HEK293 (cell line): ENCODE data around the gene BFSP2.

Source experiments
- CTCF ChIA-PET: fragments of 350-600 bp; formaldehyde crosslinking; extraction: SDS; loops from one replicate; lab custom pipeline; 2021; ENCODE audit warnings: antibody characterized with exemption; lab: Yijun Ruan, JAX
- POLR2A ChIA-PET: fragments of 300-600 bp; formaldehyde crosslinking; extraction: SDS; loops from one replicate; lab custom pipeline; 2020; ENCODE audit warnings: antibody characterized with exemption, inconsistent platforms; lab: Yijun Ruan, JAX
- H3K27ac ChIP-seq: fragments of 200-500 bp; sonication (Bioruptor generic); 2 replicates; pipeline ENCODE4 v1.5.1; 2014; ENCODE audit warnings: low read depth, low read length, control low read depth, inconsistent platforms; ENCODE audit errors: extremely low read depth
- H3K36me3 ChIP-seq, 2 experiments: fragments of 200-500 bp in 1 of 2; sonication (Bioruptor generic) in 1 of 2; 1 replicate in 1 of 2; 2 replicates in 1 of 2; pipeline ENCODE4 v1.5.1; 2014 to 2017; ENCODE audit warnings: inconsistent platforms in 2 of 2, low read length in 2 of 2; ENCODE audit not compliant: control insufficient read depth in 2 of 2, insufficient read depth in 1 of 2
- H3K4me1 ChIP-seq: fragments of 200-500 bp; sonication (Bioruptor generic); 2 replicates; pipeline ENCODE4 v1.5.1; 2014; ENCODE audit warnings: mild to moderate bottlenecking, low read length, inconsistent platforms; ENCODE audit not compliant: control insufficient read depth, insufficient read depth
- H3K4me3 ChIP-seq: 2 replicates; pipeline ENCODE4 v1.5.1; 2011; ENCODE audit warnings: low read depth, mild to moderate bottlenecking, control low read depth, low read length, moderate library complexity
- H3K9me3 ChIP-seq: fragments of 200-500 bp; sonication (Bioruptor generic); 2 replicates; pipeline ENCODE4 v1.5.1; 2014; ENCODE audit warnings: low read depth, low read length, inconsistent platforms; ENCODE audit not compliant: control insufficient read depth, insufficient read depth
- BCL11B ChIP-seq: fragments of 450-650 bp; formaldehyde crosslinking; IDR thresholded peaks from 2 replicates; pipeline ENCODE4 v1.5.1; 2016; ENCODE audit warnings: low read depth, missing biosample characterization, missing genetic modification characterization
- OSR2 ChIP-seq: fragments of 450-650 bp; formaldehyde crosslinking; IDR thresholded peaks from 2 replicates; pipeline ENCODE4 v1.5.1; 2016; ENCODE audit warnings: missing biosample characterization, missing genetic modification characterization
- ZNF132 ChIP-seq: fragments of 450-650 bp; formaldehyde crosslinking; IDR thresholded peaks from 2 replicates; pipeline ENCODE4 v1.5.1; 2017; ENCODE audit warnings: missing biosample characterization, missing genetic modification characterization, borderline replicate concordance
- ZNF16 ChIP-seq: fragments of 450-650 bp; formaldehyde crosslinking; IDR thresholded peaks from 2 replicates; pipeline ENCODE4 v1.5.1; 2016; ENCODE audit warnings: low read depth, missing biosample characterization, missing genetic modification characterization
- ZNF239 ChIP-seq: fragments of 450-650 bp; formaldehyde crosslinking; IDR thresholded peaks from 2 replicates; pipeline ENCODE4 v1.5.1; 2016; ENCODE audit warnings: missing biosample characterization, missing genetic modification characterization
- ZNF248 ChIP-seq: fragments of 450-650 bp; formaldehyde crosslinking; IDR thresholded peaks from 2 replicates; pipeline ENCODE4 v1.5.1; 2017; ENCODE audit warnings: missing biosample characterization, missing genetic modification characterization
- ZNF37A ChIP-seq: fragments of 450-650 bp; IDR thresholded peaks from 2 replicates; pipeline ENCODE4 v1.5.1; 2018; ENCODE audit warnings: missing biosample characterization, missing genetic modification characterization
- ZNF416 ChIP-seq: fragments of 450-650 bp; formaldehyde crosslinking; IDR thresholded peaks from 2 replicates; pipeline ENCODE4 v1.5.1; 2016; ENCODE audit warnings: missing biosample characterization, missing genetic modification characterization
- ZNF518A ChIP-seq: fragments of 450-650 bp; formaldehyde crosslinking; conservative IDR thresholded peaks from 2 replicates; pipeline ENCODE4 v1.5.1; 2016; ENCODE audit warnings: low read depth, missing biosample characterization, missing genetic modification characterization
- ZNF555 ChIP-seq: fragments of 450-650 bp; formaldehyde crosslinking; conservative IDR thresholded peaks from 2 replicates; pipeline ENCODE4 v1.5.1; 2017; ENCODE audit warnings: missing biosample characterization, mild to moderate bottlenecking, missing genetic modification characterization, inconsistent platforms
- ZNF777 ChIP-seq: fragments of 450-650 bp; formaldehyde crosslinking; IDR thresholded peaks from 2 replicates; pipeline ENCODE4 v1.5.1; 2017; ENCODE audit warnings: missing biosample characterization, missing genetic modification characterization, borderline replicate concordance
- ZNF792 ChIP-seq: fragments of 450-650 bp; formaldehyde crosslinking; IDR thresholded peaks from 2 replicates; pipeline ENCODE4 v1.5.1; 2016; ENCODE audit warnings: missing biosample characterization, missing genetic modification characterization
- ZSCAN16 ChIP-seq: fragments of 450-650 bp; formaldehyde crosslinking; IDR thresholded peaks from 2 replicates; pipeline ENCODE4 v1.5.1; 2016; ENCODE audit warnings: missing biosample characterization, missing genetic modification characterization
- ZSCAN5A ChIP-seq: fragments of 450-650 bp; formaldehyde crosslinking; IDR thresholded peaks from 2 replicates; pipeline ENCODE4 v1.5.1; 2016; ENCODE audit warnings: missing biosample characterization, missing genetic modification characterization
- TF ChIP-seq, protein P1 (sequence below): fragments of 450-650 bp; formaldehyde crosslinking; IDR thresholded peaks from 2 replicates; pipeline ENCODE4 v1.5.1; 2016; ENCODE audit warnings: missing biosample characterization, missing genetic modification characterization

The BFSP2 gene

DNA sequence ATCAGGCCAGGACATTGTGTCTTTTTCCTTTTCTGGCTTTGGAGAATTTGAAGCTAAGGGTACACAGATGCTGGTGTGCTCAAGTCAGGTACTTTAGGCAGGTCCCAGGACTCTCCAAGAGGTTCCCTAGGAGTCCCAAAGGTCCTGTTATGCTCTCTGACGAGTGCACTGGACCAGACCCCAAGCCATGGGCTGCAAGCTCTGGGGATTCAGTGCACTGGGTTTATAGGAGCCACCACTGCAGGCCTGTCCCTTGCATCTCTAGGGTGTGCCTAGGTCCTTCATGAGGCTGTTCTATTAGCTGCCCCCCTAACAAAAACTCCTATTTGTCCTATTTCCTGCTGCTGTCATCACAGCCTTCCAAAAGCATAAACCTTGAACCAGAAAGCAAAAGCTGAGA lies 31.9 kb upstream of the BFSP2 start:
- ChIA-PET POLR2A (no interaction called here), CTCF (interaction anchor here (0.6 kb wide), 1 partner anchor 133 kb away, joined by 3 read pairs; no protein-coding TSS in a partner anchor)
- Histone ChIP-seq H3K36me3 (no peaks in the 10 kb centered on the region), H3K4me1 (no peaks in the 10 kb centered on the region), H3K4me3 (no peak overlapping the region), H3K27ac (no peak overlapping the region), H3K9me3 (no peaks in the 10 kb centered on the region)
- TF ChIP-seq ZNF239 (tag by site-specific recombination) (no peak), ZNF792 (tag by site-specific recombination) (no peak), ZNF16 (tag by site-specific recombination) (no peak), ZNF248 (no peak), ZNF416 (tag by site-specific recombination) (no peak), ZNF518A (tag by site-specific recombination) (no peak), ZNF37A (tag by site-specific recombination) (no peak), ZSCAN16 (tag by site-specific recombination) (no peak)

DNA sequence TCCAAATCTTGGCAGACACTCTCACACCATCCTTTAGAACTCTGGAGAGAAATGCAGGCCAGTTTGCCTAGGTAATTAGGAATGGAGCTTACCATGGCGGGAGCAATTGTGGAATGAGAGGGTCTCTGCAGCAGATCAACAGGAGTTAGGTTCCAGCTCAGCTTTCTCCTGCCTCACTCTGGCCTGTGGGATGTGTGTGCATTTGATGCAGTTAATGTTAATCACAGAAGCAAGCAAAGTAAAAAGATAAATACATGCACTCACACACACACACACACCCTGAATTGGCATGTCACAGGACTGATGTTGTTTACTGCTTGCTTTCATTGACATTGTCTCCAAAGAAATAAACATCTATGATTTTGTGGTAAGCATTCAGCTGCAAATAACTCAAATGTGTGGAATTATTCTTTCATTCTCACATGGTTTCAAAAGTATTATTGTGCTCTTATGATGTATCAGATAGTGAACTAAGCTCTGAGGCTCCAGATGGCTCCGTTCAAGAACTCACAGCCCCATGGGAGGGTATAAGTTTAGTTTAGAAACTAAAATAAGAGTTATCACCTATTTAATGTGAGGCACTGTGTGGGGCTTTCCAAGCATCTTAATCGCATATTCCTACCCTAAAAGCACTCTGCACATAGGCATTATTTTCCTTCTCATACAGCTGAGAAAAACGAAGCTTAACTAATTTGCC lies 31.3 kb upstream of the BFSP2 start:
- ChIA-PET POLR2A (no interaction called here), CTCF (interaction anchor here (0.6 kb wide), 1 partner anchor 133 kb away, joined by 3 read pairs; no protein-coding TSS in a partner anchor)
- no peaks in the 10 kb centered on the region for H3K4me1 ChIP-seq
- no peaks in the 10 kb centered on the region for H3K9me3 ChIP-seq
- H3K27ac ChIP-seq, result no peak overlapping the region
- no peak for TF ChIP-seq ZNF777
- no peak for TF ChIP-seq ZNF555 (tag by site-specific recombination)
- TF ChIP-seq, all 188 proteins: peak for 0
- Histone ChIP-seq H3K4me3 (no peak overlapping the region), H3K36me3 (no peaks in the 10 kb centered on the region)

GRCh38 chr3:133369068-133369440 lies 30.8 kb upstream of the BFSP2 start:
- no peaks in the 10 kb centered on the region for H3K36me3 ChIP-seq
- H3K9me3 ChIP-seq, result no peaks in the 10 kb centered on the region
- POLR2A ChIA-PET, result no interaction called here
- no peak overlapping the region for H3K4me3 ChIP-seq
- CTCF ChIA-PET, result no interaction called here
- TF ChIP-seq BCL11B (tag by site-specific recombination) (no peak), OSR2 (tag by site-specific recombination) (no peak), ZSCAN5A (no peak), ZNF132 (tag by site-specific recombination) (no peak)
- TF ChIP-seq, protein P1, sequence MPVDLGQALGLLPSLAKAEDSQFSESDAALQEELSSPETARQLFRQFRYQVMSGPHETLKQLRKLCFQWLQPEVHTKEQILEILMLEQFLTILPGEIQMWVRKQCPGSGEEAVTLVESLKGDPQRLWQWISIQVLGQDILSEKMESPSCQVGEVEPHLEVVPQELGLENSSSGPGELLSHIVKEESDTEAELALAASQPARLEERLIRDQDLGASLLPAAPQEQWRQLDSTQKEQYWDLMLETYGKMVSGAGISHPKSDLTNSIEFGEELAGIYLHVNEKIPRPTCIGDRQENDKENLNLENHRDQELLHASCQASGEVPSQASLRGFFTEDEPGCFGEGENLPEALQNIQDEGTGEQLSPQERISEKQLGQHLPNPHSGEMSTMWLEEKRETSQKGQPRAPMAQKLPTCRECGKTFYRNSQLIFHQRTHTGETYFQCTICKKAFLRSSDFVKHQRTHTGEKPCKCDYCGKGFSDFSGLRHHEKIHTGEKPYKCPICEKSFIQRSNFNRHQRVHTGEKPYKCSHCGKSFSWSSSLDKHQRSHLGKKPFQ (tag by site-specific recombination), result no peak
- TF ChIP-seq, all 188 proteins: peak for 0
- Histone ChIP-seq H3K4me1 (no peaks in the 10 kb centered on the region), H3K27ac (no peak overlapping the region)
